ENCODE results near the gene OAS3.

DNA sequence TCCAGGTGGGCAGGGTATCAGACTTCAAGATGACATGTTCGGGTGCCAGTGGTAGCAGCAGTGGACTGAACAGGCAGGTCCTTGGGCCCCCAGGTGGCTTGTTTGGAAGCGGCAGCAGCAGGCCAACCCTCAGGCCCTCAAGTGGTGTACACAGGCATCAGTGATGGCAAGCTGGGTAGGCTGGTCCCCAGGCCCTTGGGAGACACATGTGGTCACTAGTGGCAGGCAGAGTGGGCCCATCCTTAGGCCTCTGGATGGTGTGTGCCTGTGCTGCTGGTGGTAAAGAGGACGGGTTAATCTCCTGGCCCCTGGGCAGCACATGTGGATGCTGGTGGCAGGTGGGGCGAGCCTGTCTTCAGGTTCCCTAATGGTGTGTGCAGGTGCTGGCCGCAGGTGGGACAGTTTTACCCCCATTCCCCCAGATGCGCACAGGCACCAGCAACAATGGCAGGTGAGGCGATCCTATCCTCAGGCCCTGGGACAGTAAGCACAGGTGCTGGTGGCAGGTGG is 48.1 kb downstream of the OAS3 start:
- TF ChIP-seq CTCF (conservative IDR thresholded peaks at IDR 0.05; ENCODE audit: low read length): no peak
- no peak for TF ChIP-seq EZH2phosphoT487 (IDR thresholded peaks at IDR 0.05; ENCODE audit: borderline replicate concordance)
